Sigmoid colon (tissue), 7 donors: Measurements from ENCODE around the gene CNPY1. TPM values are rescaled to one million over a fixed set of nuclear protein-coding genes. Genes with fewer than 3 reads are reported as not detected.

Source experiments
- DNase-seq: peaks from one replicate; pipeline ENCODE4 v3.0.0-alpha.2; 2019
- H3K27ac ChIP-seq, 4 donors: fragments of 200-600 bp; sonication (generic); one replicate each; pipeline ENCODE4 v1.5.1; 2016 to 2019; ENCODE audit warnings: mild to moderate bottlenecking in 1 of 4
- H3K27me3 ChIP-seq, 3 donors: fragments of 200-600 bp; sonication (generic); one replicate each; pipeline ENCODE4 v1.5.1; 2019; ENCODE audit warnings: mild to moderate bottlenecking in 1 of 3
- H3K36me3 ChIP-seq, 4 donors: fragments of 200-600 bp; sonication (generic); one replicate each; pipeline ENCODE4 v1.5.1; 2016 to 2019
- H3K4me1 ChIP-seq, 4 donors: fragments of 200-600 bp; sonication (generic); one replicate each; pipeline ENCODE4 v1.5.1; 2017 to 2019
- H3K4me3 ChIP-seq, 4 donors: fragments of 200-600 bp; sonication (generic); one replicate each; pipeline ENCODE4 v1.5.1; 2017 to 2019; ENCODE audit warnings: mild to moderate bottlenecking in 2 of 4, moderate library complexity in 1 of 4
- H3K9me3 ChIP-seq, 4 donors: fragments of 200-600 bp in 3 of 4; sonication (generic) in 3 of 4; one replicate each; pipeline versions ENCODE4 v1.5.1 to v1.6.1; 2013 to 2019
- EP300 ChIP-seq, 4 donors: sonication (generic); formaldehyde crosslinking; IDR thresholded peaks; one replicate each; pipeline ENCODE4 v1.6.1; 2017; ENCODE audit warnings: antibody characterized with exemption in 4 of 4
- POLR2A ChIP-seq, 2 donors: fragments of 450-650 bp; IDR thresholded peaks; one replicate each; pipeline ENCODE4 v1.6.1; 2016; ENCODE audit warnings: antibody characterized with exemption in 2 of 2, mild to moderate bottlenecking in 2 of 2, moderate library complexity in 2 of 2
- POLR2AphosphoS5 ChIP-seq, 4 donors: sonication (generic); formaldehyde crosslinking; IDR thresholded peaks; one replicate each; pipeline ENCODE4 v1.6.1; 2017; ENCODE audit warnings: antibody characterized with exemption in 4 of 4
- WGBS, 2 donors: extraction: QIAGEN DNeasy Blood & Tissue Kit; methylation state at CpG; one replicate each; pipeline ENCODE4 v1.1.7; 2013; 5-methylcytosine and 5-hydroxymethylcytosine counted together
- intact Hi-C: fragments of 100-400 bp; cut with DNase I; formaldehyde crosslinking; loops from one replicate; pipeline ENCODE4 v1.15.1; 2023
- polyA plus RNA-seq, 3 donors: library from polyadenylated mRNA; stranded (reverse); fragments of 200-250 nt; gene quantifications; one replicate each; pipeline ENCODE4 v1.2.3, GENCODE V29; 2013
- total RNA-seq, 4 donors: library from RNA; depleted of rRNA; stranded (reverse); fragments of >200 nt; gene quantifications; one replicate each; pipeline ENCODE4 v1.1.0, GENCODE V29; 2016
- TF ChIP-seq, protein P1 (sequence below), 4 experiments: fragments of 450-650 bp in 3 of 4; fragments of 200-600 bp in 1 of 4; IDR thresholded peaks; one replicate each; pipeline ENCODE4 v1.5.1; 2016 to 2019; ENCODE audit warnings: antibody characterized with exemption in 4 of 4, mild to moderate bottlenecking in 3 of 4, moderate library complexity in 2 of 4
- donor health status: healthy with polysubstance abuse.
- donor health status: Bipolar disorder and iron deficiency.
- donor health status: healthy.

Gene CNPY1
- total and polyA plus RNA-seq, 7 donors = not detected

DNA sequence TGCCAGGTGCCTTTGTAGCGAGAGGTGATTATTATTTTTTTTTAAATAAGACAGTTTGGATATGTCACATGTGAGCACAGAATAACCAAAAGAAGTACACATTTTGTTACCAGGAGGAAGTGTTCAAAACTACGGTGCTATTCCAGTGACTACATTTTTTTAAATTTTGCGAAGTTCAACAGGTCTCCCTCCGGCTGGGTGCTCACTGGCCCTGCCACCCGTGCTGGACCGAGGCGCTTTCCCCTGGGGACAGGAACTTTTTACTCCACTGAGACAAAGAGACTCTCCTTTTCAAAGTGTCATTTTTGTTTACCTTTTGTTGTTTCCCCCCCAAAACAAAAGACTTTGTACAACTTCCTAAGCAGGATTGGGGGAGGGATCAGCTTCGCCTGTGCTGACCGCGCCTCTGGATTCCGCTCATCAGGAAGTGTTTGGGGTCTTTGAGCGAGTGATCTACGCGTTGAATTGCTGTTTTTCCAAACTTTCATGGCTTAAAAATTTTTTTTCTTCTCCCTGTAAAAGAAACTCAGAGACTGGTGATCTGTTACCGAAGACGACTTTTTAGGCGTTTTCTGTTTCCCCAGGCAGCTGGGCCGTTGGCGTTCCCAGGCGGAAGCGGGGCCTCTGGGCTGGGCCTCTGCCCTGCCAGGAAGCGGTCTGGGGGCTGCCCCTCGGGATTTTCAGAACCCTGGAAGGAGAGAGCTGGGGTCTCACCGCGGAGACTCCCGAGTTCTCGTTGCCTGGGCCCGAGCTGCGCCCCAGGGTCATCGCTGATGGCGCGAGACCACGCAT is 81.2 kb downstream of the CNPY1 start:
- DNase-seq = no peak
- Histone ChIP-seq H3K4me1 (peaks cover 0 to 29% (median 27%) of the 10 kb centered on the region in 4 donors), H3K9me3 (no peaks in the 10 kb centered on the region), H3K27me3 (peaks cover 74 to 100% (median 97%) of the 10 kb centered on the region in 3 donors), H3K4me3 (no peak overlapping the region), H3K36me3 (no peaks in the 10 kb centered on the region), H3K27ac (no peak overlapping the region)
- 8 to 18% methylated on average over 33 of the region's 33 CpGs for WGBS, 2 donors
- no peak for TF ChIP-seq EP300 (IDR thresholded peaks at IDR 0.05)
- intact Hi-C loops = no loop called here

DNA sequence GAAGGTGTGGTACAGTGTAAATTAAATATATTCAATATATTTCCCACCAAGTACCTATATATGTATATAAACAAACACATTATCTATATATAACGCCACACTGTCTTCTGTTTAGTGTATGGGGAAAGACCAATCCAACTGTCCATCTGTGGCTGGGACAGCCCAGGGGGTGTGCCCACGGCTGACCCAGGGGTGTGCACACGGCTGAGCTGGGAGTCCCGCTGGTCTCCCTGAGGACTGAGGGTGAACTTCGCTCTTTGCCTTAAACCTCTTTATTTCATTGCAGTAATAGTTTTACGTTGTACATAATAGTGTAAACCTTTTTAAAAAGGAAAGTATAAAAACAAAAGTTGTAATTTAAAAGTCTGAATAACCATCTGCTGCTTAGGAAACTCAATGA is 82.2 kb downstream of the CNPY1 start:
- Histone ChIP-seq H3K4me3 (no peak overlapping the region), H3K9me3 (no peaks in the 10 kb centered on the region), H3K27ac (no peak overlapping the region), H3K27me3 (peaks cover 74 to 100% (median 97%) of the 10 kb centered on the region in 3 donors), H3K36me3 (no peaks in the 10 kb centered on the region), H3K4me1 (peaks cover 0 to 34% (median 32%) of the 10 kb centered on the region in 4 donors)
- no peak for DNase-seq
- intact Hi-C loops = no loop called here
- TF ChIP-seq, protein P1, sequence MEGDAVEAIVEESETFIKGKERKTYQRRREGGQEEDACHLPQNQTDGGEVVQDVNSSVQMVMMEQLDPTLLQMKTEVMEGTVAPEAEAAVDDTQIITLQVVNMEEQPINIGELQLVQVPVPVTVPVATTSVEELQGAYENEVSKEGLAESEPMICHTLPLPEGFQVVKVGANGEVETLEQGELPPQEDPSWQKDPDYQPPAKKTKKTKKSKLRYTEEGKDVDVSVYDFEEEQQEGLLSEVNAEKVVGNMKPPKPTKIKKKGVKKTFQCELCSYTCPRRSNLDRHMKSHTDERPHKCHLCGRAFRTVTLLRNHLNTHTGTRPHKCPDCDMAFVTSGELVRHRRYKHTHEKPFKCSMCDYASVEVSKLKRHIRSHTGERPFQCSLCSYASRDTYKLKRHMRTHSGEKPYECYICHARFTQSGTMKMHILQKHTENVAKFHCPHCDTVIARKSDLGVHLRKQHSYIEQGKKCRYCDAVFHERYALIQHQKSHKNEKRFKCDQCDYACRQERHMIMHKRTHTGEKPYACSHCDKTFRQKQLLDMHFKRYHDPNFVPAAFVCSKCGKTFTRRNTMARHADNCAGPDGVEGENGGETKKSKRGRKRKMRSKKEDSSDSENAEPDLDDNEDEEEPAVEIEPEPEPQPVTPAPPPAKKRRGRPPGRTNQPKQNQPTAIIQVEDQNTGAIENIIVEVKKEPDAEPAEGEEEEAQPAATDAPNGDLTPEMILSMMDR (IDR thresholded peaks at IDR 0.05) = no peak
- no peak for TF ChIP-seq POLR2A (IDR thresholded peaks at IDR 0.05)
- no peak for TF ChIP-seq EP300 (IDR thresholded peaks at IDR 0.05)
- no peak for TF ChIP-seq POLR2AphosphoS5 (IDR thresholded peaks at IDR 0.05)
- 4 to 9% methylated on average over 6 of the region's 6 CpGs for WGBS, 2 donors

DNA sequence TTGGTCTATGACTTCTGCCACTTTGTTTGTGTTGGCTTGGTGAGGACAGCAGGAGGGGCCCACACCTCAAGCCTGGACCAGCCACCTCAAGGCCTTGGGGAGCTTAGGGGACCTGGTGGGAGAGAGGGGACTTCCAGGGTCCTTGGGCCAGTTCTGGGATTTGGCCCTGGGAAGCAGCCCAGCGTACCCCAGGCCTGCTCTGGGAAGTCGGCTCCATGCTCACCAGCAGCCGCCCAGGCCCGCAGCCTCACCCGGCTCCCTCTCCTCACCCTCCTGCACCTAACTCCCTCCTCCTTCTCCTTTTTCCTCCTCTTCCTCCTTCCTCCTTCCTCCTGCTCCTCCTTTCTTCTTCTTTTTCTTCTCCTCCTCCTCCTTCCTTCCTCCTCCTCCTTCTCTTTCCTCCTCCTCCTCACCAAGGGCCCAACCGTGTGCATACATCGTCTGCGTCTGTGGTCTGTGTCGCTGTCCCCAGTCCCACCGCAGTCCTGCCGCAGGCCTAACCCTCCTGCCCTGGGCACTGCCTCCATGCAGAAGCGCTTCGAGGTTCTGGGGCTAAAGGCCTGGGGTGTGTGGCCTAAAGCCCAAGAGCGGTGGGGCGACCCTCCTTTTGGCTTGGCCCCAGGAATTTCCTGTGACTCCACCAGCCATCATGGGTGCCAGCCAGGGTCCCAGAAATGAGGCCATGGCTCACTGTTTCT is 83.1 kb downstream of the CNPY1 start:
- Histone ChIP-seq H3K36me3 (no peaks in the 10 kb centered on the region), H3K27me3 (peaks cover 75 to 100% (median 97%) of the 10 kb centered on the region in 3 donors), H3K4me3 (no peak overlapping the region), H3K9me3 (no peaks in the 10 kb centered on the region), H3K4me1 (peaks cover 0 to 40% (median 38%) of the 10 kb centered on the region in 4 donors), H3K27ac (no peak overlapping the region)
- intact Hi-C loops = no loop called here
- WGBS, 2 donors = 13 to 18% methylated on average over 15 of the region's 15 CpGs
- DNase-seq = no peak
- TF ChIP-seq, protein P1 (IDR thresholded peaks at IDR 0.05) = no peak
- no peak for TF ChIP-seq POLR2A (IDR thresholded peaks at IDR 0.05)
- TF ChIP-seq EP300 (IDR thresholded peaks at IDR 0.05) = no peak
- TF ChIP-seq POLR2AphosphoS5 (IDR thresholded peaks at IDR 0.05) = no peak

DNA sequence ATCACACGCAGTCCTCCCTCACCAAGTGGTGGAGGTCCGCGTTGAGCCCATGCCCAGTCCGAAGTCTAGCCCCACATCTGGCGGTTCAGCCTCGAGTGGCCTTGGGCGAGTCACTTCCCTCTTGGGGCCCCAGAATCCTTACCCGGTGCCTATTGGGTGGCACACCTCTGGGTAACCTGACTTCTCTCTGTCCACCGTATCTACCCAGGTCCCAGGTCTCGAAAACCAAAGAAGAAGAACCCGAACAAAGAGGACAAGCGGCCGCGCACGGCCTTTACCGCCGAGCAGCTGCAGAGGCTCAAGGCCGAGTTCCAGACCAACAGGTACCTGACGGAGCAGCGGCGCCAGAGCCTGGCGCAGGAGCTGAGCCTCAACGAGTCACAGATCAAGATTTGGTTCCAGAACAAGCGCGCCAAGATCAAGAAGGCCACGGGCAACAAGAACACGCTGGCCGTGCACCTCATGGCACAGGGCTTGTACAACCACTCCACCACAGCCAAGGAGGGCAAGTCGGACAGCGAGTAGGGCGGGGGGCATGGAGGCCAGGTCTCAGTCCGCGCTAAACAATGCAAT is 84.1 kb downstream of the CNPY1 start:
- H3K4me1 ChIP-seq = peaks cover 0 to 36% (median 34%) of the 10 kb centered on the region in 4 donors
- 10 to 13% methylated on average over 33 of the region's 33 CpGs for WGBS, 2 donors
- DNase-seq = no peak
- H3K9me3 ChIP-seq = no peaks in the 10 kb centered on the region
- peaks cover 71 to 97% (median 92%) of the 10 kb centered on the region in 3 donors for H3K27me3 ChIP-seq
- no peak overlapping the region for H3K27ac ChIP-seq
- no peak overlapping the region for H3K4me3 ChIP-seq
- TF ChIP-seq EP300 (IDR thresholded peaks at IDR 0.05) (no peak), POLR2AphosphoS5 (IDR thresholded peaks at IDR 0.05) (no peak), POLR2A (IDR thresholded peaks at IDR 0.05) (no peak)
- TF ChIP-seq, protein P1 (IDR thresholded peaks at IDR 0.05) = no peak
- no peaks in the 10 kb centered on the region for H3K36me3 ChIP-seq
- intact Hi-C loops = no loop called here

DNA sequence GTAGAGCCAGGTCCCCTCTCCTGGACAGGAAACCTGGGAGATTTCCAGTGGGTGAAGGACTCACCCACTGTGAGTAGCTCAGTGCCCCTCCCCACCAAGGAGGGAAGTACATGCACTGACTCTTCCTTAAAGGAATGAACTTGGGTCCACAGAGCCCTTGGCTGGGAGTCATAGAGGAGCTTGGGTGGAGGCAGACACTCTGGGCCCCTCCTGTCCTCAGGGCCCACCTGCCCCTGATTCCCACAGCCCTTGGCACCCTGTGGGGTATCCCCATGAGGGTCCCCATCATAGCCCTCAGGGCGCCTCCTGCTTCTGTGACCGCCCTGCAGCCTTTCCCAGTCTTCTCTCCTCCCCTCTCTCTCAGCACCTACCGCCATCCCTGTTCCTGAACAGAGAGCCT is 84.7 kb downstream of the CNPY1 start:
- no peak for TF ChIP-seq EP300 (IDR thresholded peaks at IDR 0.05)
- TF ChIP-seq, protein P1 (IDR thresholded peaks at IDR 0.05) = no peak
- DNase-seq = no peak
- Histone ChIP-seq H3K27ac (no peak overlapping the region), H3K27me3 (peaks cover 71 to 97% (median 92%) of the 10 kb centered on the region in 3 donors), H3K4me1 (peaks cover 0 to 36% (median 34%) of the 10 kb centered on the region in 4 donors), H3K4me3 (no peak overlapping the region), H3K36me3 (no peaks in the 10 kb centered on the region), H3K9me3 (no peaks in the 10 kb centered on the region)
- intact Hi-C loops = no loop called here
- 38 to 46% methylated on average over 3 of the region's 3 CpGs for WGBS, 2 donors
